ENCODE data around the gene PIRT.

GRCh38 chr17:10821054-10821453, 16.8 kb downstream of the PIRT start:
- no peak for TF ChIP-seq CTCF (IDR thresholded peaks at IDR 0.05)
- TF ChIP-seq POLR2A (IDR thresholded peaks at IDR 0.05; ENCODE audit: low read depth) = no peak
- no peak for TF ChIP-seq POLR2AphosphoS5 (IDR thresholded peaks at IDR 0.05)

Measured in esophagus muscularis mucosa (tissue), 3 donors.